ENCODE measurements around the gene CBFA2T3. TPM values are rescaled to one million over a fixed set of nuclear protein-coding genes. Genes with fewer than 3 reads are reported as not detected.

Gene CBFA2T3
- total RNA-seq, 4 donors from 2014 or later = 3.5 to 35.5 (median 6.8) TPM

DNA sequence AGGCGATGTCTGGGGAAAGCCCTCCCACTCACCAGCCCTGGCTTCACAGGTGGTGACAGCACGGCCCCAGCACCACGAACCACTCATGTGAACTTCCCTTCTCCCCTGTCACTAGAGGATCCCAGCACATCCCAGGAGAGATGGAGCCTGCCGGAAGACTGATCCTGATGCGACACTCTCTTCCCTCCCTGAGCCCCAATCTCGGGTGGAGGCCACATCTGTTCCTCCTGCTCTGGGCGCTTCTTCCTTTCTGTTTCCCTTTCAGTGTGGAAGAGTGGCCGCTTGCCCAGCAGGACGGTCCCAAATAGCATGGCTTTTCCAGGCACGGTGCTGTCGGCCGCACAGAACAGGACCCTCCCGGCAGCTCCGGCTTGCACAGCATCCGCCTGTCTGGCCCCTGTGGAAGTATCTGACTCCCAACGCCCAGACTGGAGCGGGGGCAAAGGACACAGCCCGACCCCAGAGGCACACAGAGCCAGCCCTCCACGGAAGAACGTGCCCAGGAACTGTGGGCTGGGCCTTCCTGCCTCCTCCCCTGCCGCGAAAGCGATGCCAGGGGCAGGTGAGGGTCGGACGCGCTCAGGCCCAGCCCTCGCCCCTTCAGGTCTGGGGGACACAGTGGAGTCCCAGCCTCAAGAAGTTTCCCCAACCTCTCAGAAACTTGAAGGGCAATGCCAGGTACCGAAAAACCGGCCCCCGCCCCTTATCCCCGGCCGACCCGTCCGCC lies 37.6 kb downstream of the CBFA2T3 start:
- no peak for DNase-seq

DNA sequence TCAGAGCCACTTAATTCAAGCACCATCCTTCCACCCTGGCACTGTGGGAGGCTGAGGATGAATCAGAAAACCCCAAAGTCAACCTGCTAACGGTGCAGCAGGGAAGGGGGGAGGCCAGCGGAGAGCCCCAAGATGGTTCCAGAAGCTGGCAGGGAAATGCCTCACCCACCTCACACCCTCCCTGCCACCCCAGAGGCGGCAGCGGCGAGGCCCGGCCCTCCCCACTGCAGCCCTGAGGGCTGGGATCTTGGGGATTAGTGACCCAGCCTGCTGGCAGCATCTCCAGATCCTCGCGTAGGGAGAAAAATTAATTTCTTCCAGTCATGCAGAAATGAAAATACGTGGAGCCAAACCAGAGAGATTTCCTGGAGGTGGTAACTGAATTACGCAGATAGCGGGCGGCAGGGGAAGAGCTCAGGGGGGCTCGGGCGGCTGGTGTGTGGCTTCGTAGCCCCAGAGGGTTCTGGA lies 38.2 kb downstream of the CBFA2T3 start:
- DNase-seq = no peak
- peak overlapping the region; percentile 49 to 62 (median 56) for H3K4me3 ChIP-seq
- H3K27me3 ChIP-seq = peaks cover 0 to 6% of the 10 kb centered on the region in 2 donors

More for the DNA sequence above, 37.6 kb downstream of the CBFA2T3 start:
- H3K27ac ChIP-seq = peak overlapping the region; percentile 50 to 80 (median 63)
- no peaks in the 10 kb centered on the region for H3K9me3 ChIP-seq
- H3K27me3 ChIP-seq = peaks cover 0 to 6% of the 10 kb centered on the region in 2 donors
- H3K4me1 ChIP-seq = peaks cover 0 to 57% (median 42%) of the 10 kb centered on the region in 4 donors
- peak overlapping the region; percentile 49 to 62 (median 56) for H3K4me3 ChIP-seq
- TF ChIP-seq POLR2A (IDR thresholded peaks at IDR 0.05) (no peak), CTCF (IDR thresholded peaks at IDR 0.05) (no peak)
- H3K36me3 ChIP-seq = no peaks in the 10 kb centered on the region

GRCh38 chr16:88938119-88938776 lies 38.8 kb downstream of the CBFA2T3 start:
- H3K4me1 ChIP-seq = peaks cover 0 to 57% (median 42%) of the 10 kb centered on the region in 4 donors
- H3K27ac ChIP-seq = peak overlapping the region in 2 of 4 donors; percentile 72 to 84
- H3K36me3 ChIP-seq = no peaks in the 10 kb centered on the region
- peaks cover 0 to 6% of the 10 kb centered on the region in 2 donors for H3K27me3 ChIP-seq
- H3K4me3 ChIP-seq = peak overlapping the region in 1 of 4 donors; percentile 60
- no peak for DNase-seq
- no peaks in the 10 kb centered on the region for H3K9me3 ChIP-seq
- TF ChIP-seq POLR2A (IDR thresholded peaks at IDR 0.05) = no peak
- TF ChIP-seq CTCF (IDR thresholded peaks at IDR 0.05) = no peak

More for the DNA sequence above, 38.2 kb downstream of the CBFA2T3 start:
- Histone ChIP-seq H3K4me1 (peaks cover 0 to 57% (median 42%) of the 10 kb centered on the region in 4 donors), H3K27ac (peak overlapping the region; percentile 50 to 80 (median 63)), H3K36me3 (no peaks in the 10 kb centered on the region), H3K9me3 (no peaks in the 10 kb centered on the region)
- TF ChIP-seq POLR2A (IDR thresholded peaks at IDR 0.05) = no peak
- TF ChIP-seq CTCF (IDR thresholded peaks at IDR 0.05) = no peak

- no peaks in the 10 kb centered on the region for H3K36me3 ChIP-seq
- no peaks in the 10 kb centered on the region for H3K9me3 ChIP-seq
- TF ChIP-seq CTCF (IDR thresholded peaks at IDR 0.05) (no peak), POLR2A (IDR thresholded peaks at IDR 0.05) (no peak)
- peaks cover 0 to 57% (median 41%) of the 10 kb centered on the region in 4 donors for H3K4me1 ChIP-seq
- H3K4me3 ChIP-seq = peak overlapping the region in 1 of 4 donors; percentile 31
- no peak for DNase-seq
- H3K27me3 ChIP-seq = peaks cover 0 to 6% of the 10 kb centered on the region in 2 donors
- peak overlapping the region in 3 of 4 donors; percentile 69 to 84 (median 77) for H3K27ac ChIP-seq
Observed at GRCh38 chr16:88937206-88937621, 39.8 kb downstream of the CBFA2T3 start.

- Histone ChIP-seq H3K27me3 (peaks cover 0 to 6% of the 10 kb centered on the region in 2 donors), H3K4me3 (peak overlapping the region in 2 of 4 donors; percentile 7 to 31), H3K36me3 (no peaks in the 10 kb centered on the region), H3K27ac (peak overlapping the region; percentile 55 to 84 (median 73)), H3K4me1 (peaks cover 0 to 54% (median 38%) of the 10 kb centered on the region in 4 donors), H3K9me3 (no peaks in the 10 kb centered on the region)
- peak in 2 of 3 donors; percentile 68 to 72 for DNase-seq
- TF ChIP-seq CTCF (IDR thresholded peaks at IDR 0.05) = no peak
- TF ChIP-seq POLR2A (IDR thresholded peaks at IDR 0.05) = no peak
Observed at GRCh38 chr16:88936556-88937205, 40.3 kb downstream of the CBFA2T3 start.
